Esophagus muscularis mucosa (tissue), 3 donors: ENCODE data around the gene COL4A3.

Experiments used
- CTCF ChIP-seq, 3 experiments: fragments of 200-600 bp in 2 of 3; fragments of 450-650 bp in 1 of 3; sonication (generic) in 2 of 3; IDR thresholded peaks; one replicate each; pipeline ENCODE4 v1.5.1; 2017 to 2019; ENCODE audit warnings: antibody characterized with exemption in 3 of 3, mild to moderate bottlenecking in 2 of 3, moderate library complexity in 1 of 3
- POLR2A ChIP-seq: fragments of 450-650 bp; IDR thresholded peaks from one replicate; pipeline ENCODE4 v1.6.1; 2017; ENCODE audit warnings: antibody characterized with exemption, moderate library complexity, mild to moderate bottlenecking, low read depth
- POLR2AphosphoS5 ChIP-seq, 2 donors: sonication (generic); formaldehyde crosslinking; IDR thresholded peaks; one replicate each; pipeline ENCODE4 v1.6.1; 2017; ENCODE audit warnings: antibody characterized with exemption in 2 of 2

DNA sequence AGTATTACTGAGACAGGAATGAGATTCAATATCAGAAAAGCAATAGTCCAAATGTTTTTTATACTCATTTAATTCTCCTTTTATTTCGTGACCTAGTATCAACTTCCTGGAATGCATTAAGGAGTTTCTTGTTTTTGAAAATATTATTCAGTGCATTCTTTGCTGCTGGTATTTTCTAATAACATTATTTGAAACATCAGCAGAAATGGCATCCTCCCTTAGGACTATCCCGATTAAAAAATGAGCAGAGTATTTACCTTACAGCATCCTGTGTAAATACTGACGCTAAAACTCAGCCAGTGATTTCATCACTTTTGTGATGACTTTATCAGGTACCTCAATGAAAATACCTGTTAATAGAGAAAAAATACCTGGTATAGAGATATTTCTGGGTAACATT lies 16.3 kb downstream of the COL4A3 start:
- TF ChIP-seq CTCF (IDR thresholded peaks at IDR 0.05), result no peak
- no peak for TF ChIP-seq POLR2AphosphoS5 (IDR thresholded peaks at IDR 0.05)
- no peak for TF ChIP-seq POLR2A
